ENCODE data around the gene CIAPIN1.
"Not testable (repeated sequence)": the region's sequence is repeated elsewhere in the genome, so short reads cannot be mapped to it uniquely, and the experiment has no call there.

The CIAPIN1 gene

DNA sequence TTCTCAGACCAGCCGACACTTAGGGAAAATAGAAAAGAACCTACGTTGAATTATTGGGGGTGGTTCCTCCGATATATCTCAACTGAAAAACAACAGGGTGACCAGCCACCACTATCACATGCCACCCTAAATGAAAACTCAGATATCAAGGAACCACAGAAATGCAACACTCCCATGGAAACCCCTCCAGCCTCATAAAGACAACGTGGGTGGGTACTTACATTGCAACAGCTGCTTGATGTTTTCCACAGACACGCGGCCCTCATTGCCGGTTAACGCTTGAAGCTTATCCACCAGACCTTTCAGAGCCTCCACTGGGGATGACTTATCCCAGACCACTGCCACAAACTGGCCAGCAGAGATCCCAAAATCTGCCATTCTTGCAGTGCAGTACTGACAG is 6.6 kb downstream of the CIAPIN1 start:
- not testable (repeated sequence) for DNase-seq (ENCODE audit: low spot score)

DNA sequence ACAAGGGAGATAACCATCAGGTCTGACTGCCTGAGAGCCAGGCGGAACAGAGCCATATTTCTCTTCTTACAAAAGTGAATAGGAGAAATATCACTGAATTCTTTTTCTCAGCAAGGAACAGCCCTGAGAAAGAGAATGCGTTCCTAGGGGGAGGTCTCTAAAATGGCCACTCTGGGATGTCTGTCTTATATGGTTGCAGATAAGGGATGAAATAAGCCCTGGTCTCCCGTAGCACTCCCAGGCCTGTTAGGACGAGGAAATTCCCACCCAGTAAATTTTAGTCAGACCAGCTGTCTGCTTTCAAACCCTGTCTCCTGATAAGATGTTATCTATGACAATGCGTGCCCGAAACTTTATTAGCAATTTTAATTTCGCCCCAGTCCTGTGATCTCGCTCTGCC is 7.2 kb downstream of the CIAPIN1 start:
- DNase-seq (ENCODE audit: low spot score), result not testable (repeated sequence)

DNA sequence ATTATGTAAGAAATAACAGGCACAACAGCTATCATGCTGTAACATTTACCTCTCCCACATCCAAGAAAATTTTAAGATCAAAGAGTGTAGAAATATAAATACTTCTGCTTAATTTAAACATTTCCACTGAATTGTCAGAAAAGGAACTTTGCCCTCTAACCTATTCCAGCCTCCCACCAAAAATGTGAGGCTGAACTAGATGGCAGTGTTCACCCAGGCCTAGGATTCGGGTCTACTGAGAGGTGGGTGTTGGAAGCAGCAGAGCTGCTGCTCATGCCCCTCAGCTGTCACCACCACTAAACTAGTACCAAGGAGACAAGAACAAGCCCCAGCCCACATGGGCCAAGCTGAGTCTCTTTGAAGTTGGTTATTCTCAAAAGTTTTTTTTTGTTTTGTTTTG is 11.3 kb downstream of the CIAPIN1 start:
- DNase-seq (ENCODE audit: low spot score), result no peak

DNA sequence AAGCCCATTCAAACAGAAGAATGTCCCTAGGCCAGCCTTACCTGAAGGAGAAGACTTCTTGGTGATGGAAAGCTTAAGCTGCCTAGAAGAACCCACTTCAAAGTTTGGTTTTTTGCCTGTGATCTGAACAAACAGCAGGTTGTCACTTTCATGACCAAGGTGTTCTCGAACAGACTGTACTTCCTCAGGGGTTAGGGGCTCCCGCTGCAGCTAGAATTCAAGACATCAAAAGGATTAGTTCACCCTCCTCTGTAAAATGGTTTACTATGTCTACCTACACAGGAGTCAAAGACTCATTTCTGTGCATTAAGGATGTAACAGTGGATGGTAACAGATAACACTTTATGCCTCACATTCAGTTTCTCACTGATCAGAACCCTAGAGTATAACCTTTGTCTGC is 13.2 kb downstream of the CIAPIN1 start:
- DNase-seq (ENCODE audit: low spot score), result no peak

DNA sequence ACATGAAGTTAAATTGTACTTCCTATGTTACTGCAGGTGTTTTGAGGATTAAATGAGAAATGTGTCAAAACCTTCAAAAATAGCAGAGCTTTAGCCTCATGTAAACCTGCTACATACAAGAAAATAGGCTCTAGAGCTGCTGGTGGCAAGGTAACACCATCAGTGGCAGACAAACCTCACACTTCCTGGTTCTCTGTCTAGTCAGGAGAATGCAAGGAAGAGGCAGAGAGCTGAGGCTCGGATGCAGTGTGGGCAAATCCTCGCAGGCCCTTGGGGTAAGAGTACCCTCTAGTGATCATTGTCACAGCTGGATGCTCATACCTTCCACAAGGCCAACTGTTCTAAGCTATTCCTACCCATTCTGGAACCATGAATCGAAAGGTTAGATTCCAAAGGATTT is 14.2 kb downstream of the CIAPIN1 start:
- DNase-seq (ENCODE audit: low spot score), result no peak

DNA sequence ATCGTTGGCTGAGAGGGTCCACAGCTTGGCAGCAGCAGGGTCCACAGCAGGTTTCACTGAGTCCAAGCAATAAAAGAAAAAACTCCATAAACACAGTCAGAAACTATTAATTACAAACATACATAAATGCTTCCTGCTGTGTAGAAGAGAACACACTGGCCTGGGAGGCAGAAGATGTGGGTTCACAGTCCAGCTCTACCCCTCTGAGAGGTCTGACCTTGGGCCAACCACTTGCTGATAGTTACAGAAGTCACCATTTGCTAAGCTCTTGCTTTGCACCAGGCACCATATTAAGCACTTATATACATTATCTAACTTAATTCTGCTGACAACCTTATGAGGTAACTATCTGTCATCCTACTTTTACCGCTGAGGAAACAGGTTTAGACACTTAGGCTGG is 14.7 kb downstream of the CIAPIN1 start:
- DNase-seq (ENCODE audit: low spot score), result no peak

DNA sequence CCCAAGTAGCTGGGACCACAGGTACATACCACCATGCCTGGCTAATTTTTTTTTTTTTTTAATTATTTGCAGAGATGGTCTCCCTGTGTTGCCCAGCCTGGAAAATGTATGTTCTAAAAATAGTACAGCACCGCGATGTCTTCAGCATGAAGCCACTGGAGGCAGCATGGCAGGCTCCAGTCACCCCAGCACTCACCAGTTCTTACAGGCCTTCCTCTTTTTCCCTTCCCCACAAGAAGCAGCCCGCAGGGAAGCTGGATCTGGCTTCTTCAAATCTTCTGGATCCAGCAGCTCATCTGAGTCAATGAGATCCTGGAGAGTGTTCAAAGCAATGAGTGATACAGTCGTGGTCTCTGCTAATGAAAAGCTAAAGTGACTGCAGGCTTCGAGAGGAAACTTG is 16.2 kb downstream of the CIAPIN1 start:
- no peak for DNase-seq (ENCODE audit: low spot score)

DNA sequence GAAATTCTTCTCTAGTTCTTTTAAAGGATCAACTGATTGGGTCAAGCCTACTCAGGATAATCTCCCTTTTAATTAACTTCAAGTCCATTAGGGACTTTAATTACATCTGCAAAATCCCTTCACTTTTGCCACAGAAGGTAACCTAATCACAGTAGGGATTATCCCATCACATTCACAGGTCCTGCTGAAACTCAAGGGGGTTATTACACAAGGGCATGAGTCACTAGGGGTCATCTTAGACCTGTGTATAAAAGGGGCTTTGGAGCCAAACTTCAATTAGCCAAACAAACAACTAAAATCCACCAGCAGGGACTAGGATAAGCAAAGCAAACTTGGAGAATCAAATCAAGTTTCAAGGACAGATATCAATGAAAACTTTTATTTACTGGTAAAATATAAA is 19.4 kb downstream of the CIAPIN1 start:
- DNase-seq (ENCODE audit: low spot score), result no peak

DNA sequence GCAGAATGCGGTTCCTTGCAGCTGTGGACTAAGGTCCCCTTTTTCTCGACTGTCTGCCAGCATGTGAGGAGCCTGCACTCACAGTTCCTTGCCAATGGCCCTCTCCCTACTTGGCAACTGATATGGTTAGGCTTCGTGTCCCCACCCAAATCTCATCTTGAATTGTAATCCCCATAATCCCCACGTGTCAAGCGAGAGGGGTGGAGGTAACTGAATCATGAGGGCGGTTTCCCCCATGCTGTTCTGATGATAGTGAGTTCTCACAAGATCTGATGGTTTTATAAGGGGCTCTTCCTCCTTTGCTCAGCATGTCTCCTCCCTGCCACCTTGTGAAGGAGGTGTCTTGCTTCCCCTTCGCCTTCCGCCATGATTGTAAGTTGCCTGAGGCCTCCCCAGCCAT is 19.9 kb downstream of the CIAPIN1 start:
- no peak for DNase-seq (ENCODE audit: low spot score)

DNA sequence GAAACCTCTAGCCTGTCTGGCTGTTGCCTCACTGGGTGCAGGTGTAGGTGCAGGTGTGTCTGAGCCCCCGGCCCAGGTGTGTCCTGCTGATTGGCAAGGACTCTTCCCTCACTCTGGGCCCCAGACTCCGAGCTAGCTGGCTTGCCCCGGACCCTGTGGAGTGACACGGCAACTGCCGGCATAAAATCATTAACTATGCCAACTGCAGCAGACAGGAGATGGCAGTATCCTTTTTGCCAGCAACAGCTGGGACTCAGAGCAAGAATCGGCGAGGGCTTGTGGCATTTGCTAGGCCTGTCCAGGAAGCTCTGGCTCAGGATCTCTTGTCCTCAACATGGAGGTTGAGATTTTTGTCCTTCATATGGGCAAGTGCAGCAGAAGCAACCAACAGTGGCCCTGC is 20.8 kb downstream of the CIAPIN1 start:
- DNase-seq (ENCODE audit: low spot score), result no peak

DNA sequence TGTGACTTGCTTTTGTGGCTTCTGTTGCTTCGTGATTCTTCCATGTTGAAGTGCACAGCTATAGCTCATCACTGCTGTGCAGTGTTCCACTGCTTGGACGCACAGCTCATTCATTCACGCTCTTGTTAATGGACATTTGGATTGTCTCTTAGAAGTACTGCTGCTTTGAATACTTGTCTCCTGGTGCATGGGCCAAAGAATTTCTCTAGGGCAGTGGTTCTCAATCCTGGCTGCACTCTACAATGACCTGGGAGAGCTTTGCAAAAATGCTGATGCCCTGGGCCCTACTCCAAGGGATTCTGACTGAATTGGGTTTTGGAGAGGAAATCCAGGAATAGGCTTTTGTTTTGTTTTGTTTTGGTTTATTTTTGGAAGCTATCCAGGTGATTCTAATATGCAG is 22.6 kb downstream of the CIAPIN1 start:
- no peak for DNase-seq (ENCODE audit: low spot score)

DNA sequence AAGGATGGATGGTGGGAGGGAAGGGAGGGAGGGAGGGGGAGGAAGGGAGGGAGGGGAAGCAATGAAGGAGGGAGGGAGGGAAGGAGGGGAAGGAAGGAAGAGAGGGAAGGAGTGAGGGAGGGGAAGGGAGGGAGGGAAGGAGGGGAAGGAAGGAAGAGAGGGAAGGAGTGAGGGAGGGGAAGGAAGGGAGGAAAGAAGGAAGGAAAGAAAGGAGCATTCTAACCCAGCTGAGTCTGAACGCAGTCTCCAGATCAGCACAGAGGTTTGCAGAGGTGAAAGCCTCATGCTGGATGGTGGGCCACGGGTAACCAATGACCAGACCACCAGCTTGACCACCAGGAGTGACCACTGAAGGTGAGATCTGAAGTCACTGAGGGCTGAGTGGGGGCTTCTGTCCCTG is 24.0 kb downstream of the CIAPIN1 start:
- DNase-seq (ENCODE audit: low spot score), result no peak

DNA sequence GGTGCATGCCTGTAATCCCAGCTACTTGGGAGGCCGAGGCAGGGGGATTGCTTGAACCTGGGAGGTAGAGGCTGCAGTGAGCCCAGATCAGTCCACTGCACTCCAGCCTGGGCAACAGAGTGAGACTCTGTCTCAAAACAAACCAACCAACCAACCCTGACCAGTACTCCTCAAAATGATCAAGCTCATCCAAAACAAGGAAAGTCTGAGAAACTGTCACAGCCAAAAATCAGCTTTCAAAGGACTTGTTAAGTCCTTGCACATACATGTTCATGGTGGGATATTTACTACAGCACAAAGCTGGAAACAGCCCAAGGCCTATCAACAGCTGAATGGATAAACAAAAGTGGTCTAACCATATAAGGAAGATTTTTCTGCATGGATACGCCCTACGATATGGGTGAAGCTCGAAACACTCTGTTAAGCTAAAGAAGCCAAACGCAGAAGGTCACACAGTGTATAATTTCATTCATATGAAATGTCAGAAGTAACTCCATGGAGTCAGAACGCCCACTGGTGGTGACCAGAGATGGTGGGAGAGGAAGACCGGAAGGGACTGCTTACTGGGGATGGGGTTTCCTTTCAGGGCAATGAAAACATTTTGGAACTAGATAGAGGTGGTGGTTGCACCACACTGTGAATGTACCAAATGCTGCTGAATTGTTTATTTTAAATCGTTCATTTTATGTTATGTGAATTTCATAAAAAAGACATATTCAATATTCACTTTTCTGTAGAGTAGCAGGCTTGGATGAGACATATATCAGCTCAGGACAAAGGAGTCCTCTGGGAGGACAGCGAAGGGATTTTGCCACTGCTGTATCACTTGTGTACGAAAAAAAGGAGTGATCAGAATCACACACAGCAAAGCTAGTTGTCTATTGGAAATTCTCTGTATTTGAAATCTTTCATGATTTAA is 24.9 kb downstream of the CIAPIN1 start:
- peak; percentile 37 for DNase-seq (ENCODE audit: low spot score)

DNA sequence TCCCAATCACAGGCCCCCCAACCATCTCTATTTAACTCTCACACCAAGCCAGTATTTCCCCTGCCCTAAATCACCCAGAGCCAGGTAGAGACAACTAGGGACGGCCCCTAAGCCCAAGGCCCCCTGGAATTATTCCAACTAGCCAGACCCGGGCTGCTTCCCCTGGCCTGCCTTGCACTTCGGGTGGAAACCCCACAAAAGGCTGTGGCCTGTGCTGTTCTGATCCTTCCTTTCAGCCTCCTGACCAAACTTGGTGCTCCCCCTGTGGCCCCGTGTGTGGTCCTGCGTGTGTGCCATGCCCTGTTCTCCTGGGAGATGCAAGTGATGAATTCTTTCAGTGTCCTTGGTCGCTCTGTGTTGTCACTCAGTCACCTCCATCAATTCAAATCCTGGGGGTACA is 27.7 kb downstream of the CIAPIN1 start:
- DNase-seq (ENCODE audit: low spot score), result no peak

DNA sequence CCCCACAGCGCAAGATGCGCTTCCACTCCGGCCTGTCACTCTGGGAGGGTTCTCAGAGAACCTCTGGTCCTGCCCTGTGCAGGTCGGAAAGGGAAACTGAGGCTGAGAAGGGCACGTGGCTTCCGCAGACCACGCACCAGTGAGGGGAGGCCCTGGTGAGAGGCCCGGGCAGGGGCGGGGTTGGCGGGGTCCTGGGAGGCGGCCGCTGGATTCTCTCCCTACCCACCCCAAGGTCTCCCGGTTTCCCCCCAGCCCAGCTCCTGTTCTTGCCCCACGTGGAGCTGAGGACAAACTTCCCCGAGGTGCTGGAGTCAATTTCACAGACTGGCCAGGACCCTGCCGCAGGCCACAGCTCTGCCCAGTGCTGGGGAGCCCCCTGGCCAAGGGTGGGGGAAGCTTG is 31.1 kb downstream of the CIAPIN1 start:
- DNase-seq (ENCODE audit: low spot score), result no peak

DNA sequence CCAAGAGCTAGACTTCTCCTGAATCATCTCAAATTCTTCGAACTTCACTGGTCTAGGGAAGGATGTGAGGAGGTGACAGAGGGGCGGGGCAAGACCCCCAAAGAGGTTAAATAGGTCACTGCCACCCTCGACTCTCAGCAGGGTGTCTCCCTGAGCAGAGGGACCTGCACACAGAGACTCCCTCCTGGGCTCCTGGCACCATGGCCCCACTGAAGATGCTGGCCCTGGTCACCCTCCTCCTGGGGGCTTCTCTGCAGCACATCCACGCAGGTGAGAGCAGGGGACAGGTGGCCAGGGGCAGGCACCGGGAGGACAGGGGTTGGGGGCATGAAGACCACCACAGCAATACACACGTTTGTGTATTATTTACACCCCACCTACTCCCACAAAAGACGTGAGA is 33.5 kb downstream of the CIAPIN1 start:
- no peak for DNase-seq (ENCODE audit: low spot score)

DNA sequence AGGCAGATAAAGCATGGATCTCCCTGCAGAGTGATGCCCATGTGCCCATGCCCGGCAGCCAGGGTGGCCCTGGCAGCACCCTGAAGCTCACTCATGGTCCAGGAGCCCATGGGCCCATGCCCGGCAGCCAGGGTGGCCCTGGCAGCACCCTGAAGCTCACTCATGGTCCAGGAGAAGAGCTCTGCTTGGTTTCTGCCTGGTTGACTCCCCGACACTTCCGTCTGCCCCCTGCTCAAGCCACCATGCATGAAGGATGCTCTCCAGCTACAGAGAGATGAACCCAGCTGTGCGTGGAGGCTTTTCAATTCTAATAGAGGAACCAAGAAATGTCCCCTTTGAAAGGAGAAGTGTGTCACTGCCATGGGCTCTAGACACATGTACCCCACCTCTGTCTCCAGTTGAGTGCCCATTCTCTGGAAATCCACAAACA is 33.9 kb downstream of the CIAPIN1 start:
- DNase-seq (ENCODE audit: low spot score), result no peak

DNA sequence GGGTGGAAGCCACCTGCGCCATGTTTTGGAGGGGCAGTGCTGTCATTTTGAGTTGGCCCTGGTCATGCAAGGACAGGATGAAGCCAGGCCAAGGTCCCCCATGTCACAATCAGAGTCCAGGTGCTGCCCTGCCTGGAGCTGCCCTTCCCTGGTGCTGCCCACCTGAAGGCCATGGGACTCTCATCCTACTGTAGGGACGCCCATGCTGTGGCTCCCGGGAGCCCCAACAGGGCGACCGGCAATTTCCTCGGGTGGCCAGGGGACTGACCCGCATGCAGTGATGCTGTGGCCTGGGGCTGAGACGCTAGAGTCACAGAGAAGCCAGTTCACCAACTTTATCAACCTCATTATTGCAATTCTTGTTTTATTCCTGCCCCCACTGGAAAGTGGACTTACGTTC is 34.6 kb downstream of the CIAPIN1 start:
- no peak for DNase-seq (ENCODE audit: low spot score)

DNA sequence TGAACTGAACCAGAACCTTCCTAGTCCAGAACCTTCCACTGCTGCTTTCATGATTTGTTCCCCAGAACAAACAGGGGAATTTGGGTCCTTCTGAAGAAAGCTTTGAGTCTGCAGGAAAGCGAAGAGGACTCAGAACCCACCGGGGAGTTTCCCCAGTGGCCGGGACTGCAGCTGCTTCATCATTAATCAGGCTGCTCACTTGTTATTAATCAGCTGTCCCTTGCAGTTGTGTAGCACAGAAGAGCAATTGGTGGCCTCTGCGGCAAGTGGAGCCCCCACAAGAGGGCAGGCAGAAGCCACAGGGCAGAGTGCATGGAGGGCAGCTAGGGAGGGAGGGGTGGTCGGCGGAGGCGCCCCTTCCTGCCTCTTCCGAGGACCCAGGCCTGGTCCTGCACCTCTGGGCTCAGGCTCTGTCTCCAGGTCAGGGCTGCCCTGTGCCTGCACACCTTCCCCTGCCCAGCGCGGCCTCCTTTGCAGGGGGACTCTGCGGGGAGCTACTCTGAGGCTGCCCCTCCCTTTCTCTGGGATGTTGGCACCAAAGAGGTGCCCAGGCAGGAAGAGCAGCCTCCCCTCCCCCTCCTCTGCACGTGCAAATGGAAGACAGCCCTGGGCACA is 35.7 kb downstream of the CIAPIN1 start:
- no peak for DNase-seq (ENCODE audit: low spot score)

DNA sequence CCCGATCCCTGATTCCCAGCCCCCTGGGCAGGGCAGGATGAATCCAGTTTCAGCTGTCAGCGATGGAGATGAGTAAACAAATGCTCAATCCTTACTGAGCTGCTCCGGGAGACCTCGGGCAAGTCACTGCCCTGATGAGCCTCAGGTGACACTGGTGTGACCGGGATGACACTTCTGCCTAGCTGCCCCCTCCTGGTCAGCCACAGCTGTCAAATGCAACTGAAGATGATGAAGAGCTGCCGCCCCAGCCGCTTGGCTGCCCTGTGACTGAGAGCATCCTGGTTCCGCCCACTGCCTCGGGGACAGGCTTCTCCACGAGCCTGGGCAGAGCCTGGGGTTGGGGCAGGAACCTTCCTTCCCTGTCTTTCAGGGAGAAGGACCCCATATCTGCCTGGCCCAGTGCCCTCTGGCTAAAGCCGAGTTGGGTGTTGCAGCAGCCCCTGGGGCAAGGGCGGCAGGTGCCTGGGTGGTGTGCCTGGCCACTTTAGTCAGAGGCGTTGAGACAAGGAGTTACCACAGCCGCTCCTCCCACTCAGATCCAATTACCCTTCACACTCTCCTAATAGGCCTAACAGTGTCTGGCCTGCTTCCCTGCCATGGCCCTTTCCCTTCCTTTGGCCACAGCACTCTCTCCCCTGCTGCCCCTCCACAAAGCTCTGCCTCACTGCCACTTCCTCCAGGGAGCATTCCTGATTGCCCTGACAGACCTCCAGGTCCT is 37.2 kb downstream of the CIAPIN1 start:
- DNase-seq (ENCODE audit: low spot score), result no peak

DNA sequence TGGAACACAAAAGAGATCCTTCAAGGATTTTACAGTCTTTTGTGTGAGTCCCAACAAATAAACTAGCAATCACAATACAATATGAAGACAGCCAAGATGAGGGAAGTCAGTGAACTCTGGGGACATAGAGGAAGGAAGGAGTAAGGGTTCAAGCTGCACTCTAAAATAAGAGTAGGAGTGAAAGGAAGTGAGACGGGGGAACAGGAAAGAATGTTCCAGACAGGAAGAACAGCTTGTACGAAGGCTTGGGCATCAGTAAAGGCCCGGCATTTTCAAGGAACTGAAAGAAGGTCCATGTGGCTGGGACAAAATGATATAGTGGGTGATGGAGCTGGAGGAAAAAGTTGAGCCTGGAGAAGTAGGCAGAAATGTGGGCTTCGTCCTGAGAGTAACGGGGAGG is 38.1 kb downstream of the CIAPIN1 start:
- DNase-seq (ENCODE audit: low spot score), result no peak

DNA sequence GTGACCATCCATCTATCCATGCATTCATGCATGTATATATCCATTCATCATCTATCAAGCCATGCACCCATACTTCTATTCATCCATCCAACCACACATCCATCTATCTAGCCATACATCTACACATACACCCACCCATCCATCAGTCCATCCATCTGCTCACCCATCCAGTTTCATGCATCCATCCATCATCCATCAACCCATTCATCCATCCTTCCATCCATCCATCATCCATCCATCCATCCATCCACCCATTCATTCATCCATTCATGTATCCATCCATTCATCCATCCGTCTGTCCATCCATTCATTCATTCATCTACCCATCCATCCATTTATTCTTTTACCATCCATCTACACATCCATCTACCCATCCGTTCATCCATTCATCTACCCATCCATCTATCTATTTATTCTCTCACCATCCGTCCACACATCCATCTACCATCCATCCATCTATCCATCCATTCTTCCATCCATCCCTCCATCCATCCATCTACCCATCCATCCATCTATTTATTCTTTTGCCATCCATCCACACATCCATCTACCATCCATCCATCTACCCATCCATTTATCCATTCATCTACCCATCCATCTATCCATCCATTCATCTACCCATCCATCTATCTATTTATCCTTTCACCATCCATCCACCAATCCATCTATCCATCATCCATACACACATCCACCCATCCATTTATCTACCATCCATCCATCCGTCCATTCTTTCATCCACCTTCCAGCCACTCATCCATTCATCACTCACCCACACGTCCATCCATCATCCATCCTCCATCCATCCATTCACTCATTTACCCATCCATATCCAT is 39.4 kb downstream of the CIAPIN1 start:
- DNase-seq (ENCODE audit: low spot score), result no peak
